NCI-H2227 treated with DMSO at 0.1 percent for 48 hours (cell line): ENCODE results near the gene BLNK.
"Not testable (repeated sequence)": the region's sequence is repeated elsewhere in the genome, so short reads cannot be mapped to it uniquely, and the experiment has no call there.

Experiments used
- DNase-seq: peaks from one replicate; lab custom pipeline; 2025; lab: John Stamatoyannopoulos, UW

The BLNK gene

DNA sequence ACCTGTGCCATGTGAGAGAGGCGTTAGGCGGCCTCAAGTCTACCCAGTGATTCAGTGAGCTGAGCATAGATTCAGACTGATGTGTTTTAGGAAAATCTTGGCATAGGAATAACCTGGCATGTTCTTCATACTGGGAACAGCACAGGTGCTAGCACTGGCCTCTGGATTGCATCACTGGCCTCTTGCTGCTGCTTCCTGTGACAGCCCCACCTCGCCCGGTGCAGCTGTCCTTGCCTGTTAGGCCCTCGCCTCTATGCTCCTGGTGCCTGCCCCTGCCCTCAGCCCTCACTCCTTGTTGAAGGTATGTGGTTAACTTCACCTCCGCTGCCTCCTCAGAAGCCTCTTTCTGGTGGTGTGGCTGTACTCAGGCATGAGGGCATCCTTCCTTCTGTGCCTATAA is 46.2 kb downstream of the BLNK start:
- no peak for DNase-seq

DNA sequence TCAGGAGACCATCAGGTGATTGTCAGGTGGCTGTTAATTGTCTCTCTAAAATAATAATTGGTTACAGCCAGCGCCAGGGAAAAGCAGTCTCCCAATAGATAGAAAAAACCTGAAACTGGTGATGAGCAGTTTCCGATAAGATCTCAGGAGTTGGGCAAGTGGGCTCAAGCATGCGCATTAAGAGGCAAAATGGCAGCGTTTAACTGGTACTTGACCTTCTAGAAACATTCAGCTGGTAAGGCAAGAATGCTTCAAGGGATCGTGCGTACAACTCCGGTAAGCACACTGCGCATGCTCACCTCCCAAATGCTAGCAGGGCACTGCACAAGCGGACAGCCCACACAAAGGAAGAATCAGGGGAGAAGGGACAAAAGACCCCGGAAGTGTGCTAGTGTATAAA is 48.5 kb downstream of the BLNK start:
- DNase-seq = no peak

DNA sequence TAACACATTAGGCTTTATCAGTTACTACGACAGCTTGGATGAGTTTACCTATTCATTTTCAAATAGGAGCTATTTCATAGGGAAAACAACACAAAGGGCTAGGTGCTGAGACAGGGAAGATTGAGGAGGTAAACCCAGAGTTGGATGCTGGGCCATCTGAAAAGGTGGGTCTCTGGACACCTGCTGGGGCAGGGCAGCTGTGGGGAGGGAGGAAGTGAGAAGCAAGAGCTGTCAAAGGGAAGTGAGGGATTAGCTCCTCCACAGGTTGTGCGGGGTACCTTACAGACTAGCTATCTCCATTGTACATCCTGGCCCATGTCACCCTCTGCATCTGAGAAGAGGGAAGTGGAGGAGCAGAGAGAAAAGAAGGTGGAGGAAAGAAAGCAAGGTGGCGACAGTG is 48.9 kb downstream of the BLNK start:
- DNase-seq = no peak

DNA sequence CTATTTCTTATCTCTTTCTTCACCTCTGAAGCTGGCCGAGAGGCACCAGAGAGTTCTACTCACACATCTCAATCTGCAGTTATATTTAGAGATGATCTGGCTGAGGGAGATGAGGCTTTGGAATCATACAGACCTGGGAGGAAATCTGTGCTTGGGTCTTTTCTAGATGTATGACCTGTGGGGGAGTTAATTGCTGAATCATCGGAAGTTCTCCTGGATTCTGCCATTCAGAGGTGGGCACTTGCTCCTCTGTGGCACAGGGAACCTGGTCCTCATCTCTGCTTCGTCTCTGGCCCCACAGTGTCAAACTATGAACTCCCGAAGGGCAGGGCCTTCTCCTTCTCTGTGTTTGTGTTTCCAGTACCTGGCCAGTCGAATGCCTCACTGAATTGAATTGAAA is 52.5 kb downstream of the BLNK start:
- no peak for DNase-seq

DNA sequence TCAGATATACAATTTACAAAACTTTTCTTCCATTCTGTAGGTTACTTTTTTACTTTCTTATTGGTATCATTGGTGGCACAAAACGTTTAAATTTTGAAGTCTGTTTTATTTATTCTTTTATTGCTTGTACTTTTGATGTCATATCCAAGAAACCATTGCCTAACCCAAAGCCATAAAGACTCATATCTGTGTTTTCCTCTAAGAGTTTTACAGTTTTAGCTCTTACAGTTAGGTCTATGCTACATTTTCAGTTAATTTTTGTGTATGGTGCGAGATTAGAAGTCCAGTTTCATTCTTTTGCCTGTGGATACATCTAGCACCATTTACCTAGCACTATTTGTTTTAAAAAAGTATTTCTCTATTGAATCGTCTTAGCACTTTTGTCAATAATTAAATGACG is 53.7 kb downstream of the BLNK start:
- DNase-seq = no peak

DNA sequence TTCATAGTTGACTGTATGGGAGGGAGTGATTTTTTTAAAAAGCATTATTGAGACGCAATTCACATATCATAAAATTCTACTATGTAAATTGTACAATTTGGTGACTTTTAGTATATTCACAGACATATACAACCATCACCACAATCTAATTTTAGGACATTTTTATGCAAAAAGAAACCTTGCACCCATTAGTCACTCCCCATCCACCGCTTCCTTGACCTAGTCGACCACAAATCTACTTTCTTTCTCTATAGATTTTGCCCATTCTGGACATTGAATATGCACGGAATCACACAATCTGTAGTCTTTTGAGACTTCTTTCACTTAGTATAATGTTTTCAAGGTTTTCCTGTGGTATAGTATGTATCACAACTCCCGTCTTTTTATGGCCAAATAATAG is 54.6 kb downstream of the BLNK start:
- no peak for DNase-seq

DNA sequence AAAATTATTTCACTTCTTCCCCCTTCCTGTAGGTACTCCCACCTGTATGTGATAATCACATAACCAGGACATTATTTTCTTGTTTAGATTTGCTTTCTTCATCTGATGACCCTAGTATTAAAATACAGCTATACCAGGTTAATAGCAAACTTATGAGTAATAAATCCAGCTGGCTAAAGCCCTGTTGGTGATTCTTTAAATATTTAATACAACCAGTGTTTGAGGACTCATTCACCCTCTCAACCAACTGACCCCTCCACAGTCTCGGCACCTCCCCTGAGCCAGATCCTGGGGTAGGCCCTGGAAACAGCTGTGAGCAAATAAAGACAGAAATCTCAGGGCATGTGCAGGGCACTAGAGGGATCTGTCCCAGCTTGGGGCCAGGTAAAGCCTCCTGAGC is 58.5 kb downstream of the BLNK start:
- no peak for DNase-seq

DNA sequence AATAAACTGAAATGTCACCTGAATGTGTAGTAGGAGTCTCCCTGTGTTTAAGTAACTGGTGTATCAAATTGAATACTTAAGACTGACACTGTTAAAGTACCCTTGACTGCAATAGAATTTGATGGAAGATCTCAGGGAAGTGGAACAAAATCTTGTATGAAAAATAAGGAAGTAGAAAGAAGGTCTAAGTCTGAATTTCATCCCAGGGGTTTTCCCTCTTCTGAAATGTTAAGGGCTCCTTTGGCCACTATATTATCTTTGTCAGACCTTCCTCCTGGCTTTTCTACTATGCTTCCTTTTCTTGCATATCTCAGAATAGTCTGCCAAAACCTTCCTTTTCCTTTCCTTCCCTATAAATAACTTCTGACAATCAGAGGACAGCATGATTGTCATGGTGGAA is 59.6 kb downstream of the BLNK start:
- DNase-seq = no peak

DNA sequence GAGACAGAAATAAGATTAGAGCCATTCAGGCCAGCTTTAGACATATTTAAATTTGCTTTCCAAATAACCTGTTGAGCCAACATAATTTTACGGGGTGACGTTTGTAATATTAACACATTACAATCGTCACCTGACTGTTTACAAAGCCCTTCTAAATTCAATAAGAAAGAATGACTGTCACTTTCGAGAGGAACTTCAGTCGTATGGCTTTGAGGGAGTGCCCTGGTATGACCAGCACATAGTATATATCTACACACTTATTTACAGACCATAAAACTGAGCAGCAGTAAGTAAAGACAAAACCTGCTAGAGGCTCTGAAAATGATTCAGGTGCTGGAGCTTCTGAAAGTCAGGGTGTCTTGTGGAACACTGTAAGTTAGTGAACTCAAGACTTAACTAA is 62.4 kb downstream of the BLNK start:
- no peak for DNase-seq

DNA sequence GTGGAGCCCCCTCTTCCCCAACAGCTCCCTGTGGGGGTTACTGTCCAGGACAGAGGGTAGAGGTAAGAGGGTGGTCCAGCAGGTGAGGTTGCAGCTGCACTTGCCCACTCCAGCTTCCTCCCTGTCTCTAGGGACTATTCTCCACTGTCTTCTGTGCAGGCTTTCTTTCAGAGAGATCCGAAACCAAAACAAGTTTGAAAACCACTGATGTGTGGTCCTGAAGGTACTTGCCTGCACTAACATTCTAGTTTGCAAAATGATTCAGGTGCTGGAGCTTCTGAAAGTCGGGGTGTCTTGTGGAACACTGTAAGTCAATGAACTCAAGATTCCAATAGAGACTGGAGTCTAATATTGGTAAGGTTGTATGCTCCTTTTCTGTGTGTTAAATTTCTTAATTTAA is 63.1 kb downstream of the BLNK start:
- no peak for DNase-seq

DNA sequence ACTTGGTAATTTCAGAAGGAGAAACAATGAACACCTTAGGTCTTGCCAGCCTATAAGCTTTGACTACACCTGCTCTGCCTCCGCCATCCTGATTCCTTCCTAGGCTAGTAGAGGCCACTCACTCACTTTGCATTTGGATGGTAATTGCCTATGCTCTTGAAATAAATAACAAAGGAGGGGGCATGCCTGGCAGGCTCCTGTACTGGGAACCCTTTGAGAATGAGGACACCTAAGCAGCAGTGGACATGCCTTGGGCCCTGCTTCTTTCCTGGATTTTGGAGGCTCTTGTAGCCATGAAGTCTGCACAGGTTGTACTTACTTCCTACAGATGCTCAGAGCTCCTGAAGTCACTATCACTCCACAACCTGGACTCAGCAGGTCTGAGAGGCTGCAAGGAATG is 65.8 kb downstream of the BLNK start:
- DNase-seq = no peak

DNA sequence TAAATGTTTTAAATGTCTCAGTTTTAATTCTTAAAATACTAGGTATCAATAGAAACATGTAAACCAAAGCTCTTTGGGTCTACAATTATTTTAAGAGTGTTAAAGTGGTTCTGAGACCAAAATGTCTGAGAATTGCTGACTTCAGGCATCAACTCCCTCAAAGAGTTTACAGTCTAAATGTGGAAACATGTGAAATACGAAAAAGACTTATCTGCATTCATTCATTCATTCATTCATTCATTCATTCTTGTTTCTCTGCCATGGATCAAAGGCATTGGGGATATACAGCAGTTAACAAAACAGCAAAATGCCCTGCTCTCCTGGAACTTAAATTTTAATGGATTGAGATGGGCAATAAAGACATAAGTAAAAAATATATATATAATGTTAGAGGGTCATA is 69.8 kb downstream of the BLNK start:
- DNase-seq = no peak

DNA sequence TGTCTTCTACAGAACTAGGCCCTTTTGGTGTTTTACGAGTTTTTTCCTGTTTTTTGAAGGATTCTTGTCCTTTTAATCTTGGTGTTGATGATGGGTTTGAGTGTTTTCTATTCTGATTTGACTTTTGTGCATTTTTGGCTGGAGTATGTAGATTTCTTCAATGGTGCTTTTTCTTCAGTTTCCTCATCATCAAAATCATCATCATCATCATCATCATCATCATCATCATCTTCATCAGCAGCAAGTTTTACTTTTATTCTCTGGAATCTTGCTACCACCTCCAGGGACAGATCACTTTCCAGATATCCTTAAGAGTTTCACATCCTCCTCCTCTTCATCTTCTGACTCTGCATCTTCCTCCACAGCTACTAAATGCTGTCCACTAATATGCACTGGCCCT is 81.9 kb downstream of the BLNK start:
- DNase-seq = not testable (repeated sequence)

DNA sequence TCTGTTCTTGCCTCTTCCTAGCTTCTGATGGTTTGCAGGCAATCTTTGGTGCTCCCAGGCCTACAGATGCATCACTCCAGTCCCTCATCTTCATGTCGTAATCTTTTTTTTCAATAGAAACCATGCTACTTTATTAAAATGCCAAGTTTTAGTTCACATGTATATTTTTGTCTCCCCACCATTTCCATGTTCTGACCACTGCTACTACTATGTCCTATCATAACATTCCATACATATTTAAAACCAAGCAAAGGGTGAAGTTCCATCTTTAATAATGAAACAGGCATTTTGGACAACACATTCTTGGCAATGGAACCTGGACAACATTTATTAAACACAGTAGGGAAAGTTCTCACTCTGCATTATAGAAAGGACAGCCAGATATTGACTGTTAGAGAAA is 82.5 kb downstream of the BLNK start:
- no peak for DNase-seq

DNA sequence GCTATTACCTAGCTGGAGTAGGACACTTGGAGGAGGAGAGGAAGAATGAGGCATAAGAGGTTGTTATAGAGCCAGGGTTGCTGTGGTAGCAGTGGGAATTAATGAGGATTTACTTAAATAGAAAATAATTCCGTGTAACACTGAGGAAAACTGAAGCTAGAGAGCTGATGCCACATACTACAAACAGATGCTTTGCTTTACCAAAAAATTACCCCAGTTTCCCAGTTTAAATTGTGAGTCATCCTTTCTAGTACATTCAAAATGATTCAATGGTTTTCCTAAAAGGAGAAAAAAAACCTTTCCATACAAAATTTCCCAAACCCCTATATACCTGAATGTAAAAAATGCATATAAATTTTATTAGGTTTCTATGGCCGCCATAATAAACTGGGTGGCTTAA is 82.9 kb downstream of the BLNK start:
- DNase-seq = no peak

DNA sequence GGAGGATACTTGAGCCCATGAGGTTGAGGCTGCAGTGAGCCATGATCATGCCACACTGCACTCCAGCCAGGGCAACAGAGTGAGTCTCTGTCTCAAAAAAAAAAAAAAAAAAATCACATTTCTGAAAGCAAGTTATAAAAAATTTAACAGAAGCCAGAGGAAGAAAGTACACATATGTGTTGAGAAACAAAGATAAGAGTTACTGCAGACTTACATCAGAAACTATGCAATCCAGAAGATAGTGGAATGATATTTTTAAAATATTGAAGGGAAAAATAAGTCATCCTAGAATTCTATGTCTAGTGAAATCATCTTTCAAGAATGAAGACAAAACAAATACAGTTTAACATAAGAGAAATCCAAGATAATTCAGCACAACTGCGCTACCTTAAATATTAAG is 94.4 kb downstream of the BLNK start:
- DNase-seq = no peak

DNA sequence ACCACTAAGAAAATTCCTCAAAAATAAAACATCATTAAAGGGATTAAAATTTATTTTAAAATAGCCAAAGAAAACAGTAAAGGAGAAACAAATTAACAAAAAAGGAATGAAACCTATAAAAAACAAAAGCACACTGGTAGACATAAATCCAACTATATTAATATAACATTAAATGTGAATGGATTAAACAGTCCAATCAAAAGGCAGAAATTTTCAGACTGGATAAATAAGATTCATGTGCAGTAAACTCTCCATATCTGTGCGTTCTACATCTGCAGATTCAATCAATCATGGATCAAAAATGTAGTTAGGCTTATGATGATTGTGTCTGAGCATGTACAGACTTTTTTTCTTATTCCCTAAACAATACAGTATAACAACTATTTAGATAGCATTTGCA is 98.7 kb downstream of the BLNK start:
- no peak for DNase-seq

DNA sequence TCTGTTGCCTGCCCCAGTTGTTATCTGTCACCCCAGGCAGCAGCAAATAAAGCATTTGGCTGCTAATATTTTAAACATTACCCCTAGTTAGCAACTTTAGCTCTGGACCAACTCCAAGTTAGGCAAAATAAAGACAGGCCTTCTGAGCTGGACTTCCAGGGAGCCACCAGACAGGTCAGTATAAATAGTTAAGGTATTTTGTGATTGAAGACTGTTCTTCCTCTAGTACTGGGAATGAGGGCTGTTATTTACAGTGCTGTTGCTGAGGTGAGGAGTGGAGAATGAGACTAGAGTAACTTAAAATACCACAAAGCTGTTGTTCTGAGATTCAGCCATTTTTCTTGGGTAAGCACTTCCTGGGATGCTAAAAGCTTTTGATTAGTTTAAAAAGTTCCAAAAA is 101.1 kb downstream of the BLNK start:
- DNase-seq = no peak

DNA sequence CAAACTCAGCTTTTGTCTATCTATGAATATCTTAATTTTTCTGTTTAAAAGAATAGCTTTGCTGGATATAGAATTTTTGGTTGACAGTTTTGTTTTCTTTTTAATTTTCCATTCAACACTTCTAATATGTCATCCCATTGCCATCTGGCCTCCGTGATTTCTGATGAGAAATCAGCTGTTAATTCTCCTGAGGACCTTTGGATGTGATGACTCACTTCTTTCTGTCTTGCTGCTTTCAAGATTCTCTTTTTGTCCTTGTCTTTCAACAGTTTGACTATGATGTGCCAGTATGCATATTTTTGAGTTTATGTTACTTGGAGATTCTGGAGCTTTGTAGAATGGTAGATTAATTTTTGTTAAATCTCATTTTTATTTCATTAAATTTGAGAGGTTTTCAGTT is 102.8 kb downstream of the BLNK start:
- DNase-seq = no peak

DNA sequence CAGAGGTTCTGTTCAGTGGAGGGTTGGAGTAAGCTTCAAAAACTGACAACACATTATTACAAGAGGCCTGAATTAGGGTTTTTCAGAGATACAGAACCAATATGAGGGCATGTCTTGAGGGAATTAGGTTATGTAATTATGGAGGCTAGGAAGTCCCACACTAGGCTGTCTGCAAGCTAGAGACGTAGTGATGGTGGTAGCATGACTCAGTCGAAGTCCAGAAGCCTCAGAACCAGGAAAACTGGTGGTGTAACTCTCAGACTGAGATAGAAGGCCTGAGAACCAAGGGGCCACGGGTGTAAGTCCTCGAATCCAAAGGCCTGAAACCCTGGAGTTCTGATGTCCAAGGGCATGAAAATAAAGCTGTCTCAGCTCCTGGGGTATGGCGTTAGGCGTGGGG is 105.6 kb downstream of the BLNK start:
- no peak for DNase-seq

DNA sequence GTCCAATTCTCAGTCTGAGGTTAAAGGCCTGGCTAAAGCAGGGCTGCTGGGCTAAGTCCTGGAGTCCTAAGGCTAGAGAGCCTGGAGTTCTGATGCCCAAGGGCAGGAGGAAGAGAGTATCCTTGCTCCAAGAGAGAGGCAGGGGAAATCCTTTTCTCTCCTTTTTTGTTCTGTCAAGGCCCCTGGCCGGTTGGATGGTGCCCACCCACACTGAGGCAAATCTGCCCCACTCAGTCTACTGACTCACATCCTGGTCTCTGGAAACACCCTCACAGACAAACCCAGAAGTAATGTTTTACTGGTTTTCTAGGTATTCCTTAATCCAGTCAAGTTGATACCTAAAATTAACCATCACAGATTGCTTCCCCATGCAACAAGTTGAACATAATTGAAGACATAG is 118.3 kb downstream of the BLNK start:
- no peak for DNase-seq

DNA sequence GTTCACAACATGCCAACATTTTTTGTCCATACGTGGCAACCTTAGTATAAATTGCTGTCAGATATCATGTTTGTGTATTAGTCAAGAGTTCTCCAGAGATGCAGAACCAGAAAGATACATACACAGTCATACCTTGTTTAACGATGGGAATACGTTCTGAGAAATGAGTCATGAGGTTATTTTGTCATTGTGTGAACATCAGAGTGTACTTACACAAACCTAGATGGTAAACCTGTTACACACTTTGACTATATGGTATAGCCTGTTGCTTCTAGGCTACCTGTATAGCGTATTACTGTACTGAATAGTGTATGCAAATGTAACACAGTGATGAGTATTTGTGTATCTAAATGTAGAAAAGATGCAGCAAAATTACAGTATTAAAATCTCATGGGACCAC is 118.9 kb downstream of the BLNK start:
- no peak for DNase-seq
